Measurements from ENCODE around the gene SMR3A. TPM values are rescaled to one million over a fixed set of nuclear protein-coding genes. Genes with fewer than 3 reads are reported as not detected.

The SMR3A gene
- total RNA-seq, 1 experiment from 2014 or later = not detected

DNA sequence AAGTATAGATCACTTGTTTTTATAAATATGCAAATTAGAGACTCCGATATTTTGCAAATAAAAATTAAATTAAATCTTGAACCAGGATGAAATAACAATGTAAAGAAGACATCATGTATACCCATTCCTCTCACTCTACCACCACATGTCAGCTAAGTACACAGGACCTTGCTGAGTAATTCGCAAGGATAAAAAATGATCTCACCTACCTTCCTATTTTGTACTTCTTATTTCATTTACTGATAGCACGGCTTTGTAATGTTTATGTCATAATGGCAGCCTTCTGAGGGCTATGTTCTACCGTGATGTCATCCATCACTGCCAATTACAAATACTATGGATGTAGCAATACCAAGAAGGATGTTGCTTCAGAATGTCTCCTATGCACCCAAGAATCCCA lies 11.4 kb downstream of the SMR3A start:
- DNase-seq (ENCODE audit: low spot score) = no peak
- no TSS peak for BruUV-seq (replicated peaks)

DNA sequence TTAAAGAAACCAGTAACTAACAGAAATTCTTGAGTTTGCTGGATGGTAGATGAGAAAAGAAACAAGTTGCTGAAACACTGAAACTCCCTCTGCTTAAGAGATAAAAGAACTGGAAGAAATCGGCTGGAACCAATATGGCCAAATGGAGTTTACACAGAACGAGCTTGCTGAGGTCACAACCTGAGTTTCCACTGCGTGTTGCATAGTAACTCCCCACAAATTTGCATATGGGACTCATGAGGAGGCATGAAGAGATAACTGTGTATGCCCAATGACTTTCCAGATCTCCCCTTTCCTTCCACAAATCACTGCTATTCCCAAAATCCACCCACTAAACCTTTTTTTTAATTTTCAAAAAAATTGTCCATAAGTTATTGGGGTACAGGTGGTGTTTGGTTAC lies 12.2 kb downstream of the SMR3A start:
- BruUV-seq (replicated peaks) = no TSS peak
- Histone ChIP-seq H3K4me3 (ENCODE audit: low read depth, low read length, poor library complexity, severe bottlenecking) (no peak overlapping the region), H3K4me1 (ENCODE audit: insufficient read depth, low read length, poor library complexity, severe bottlenecking) (no peaks in the 10 kb centered on the region), H3K36me3 (ENCODE audit: insufficient read depth, low read length, poor library complexity, severe bottlenecking) (no peaks in the 10 kb centered on the region), H3K27me3 (replicated peaks; ENCODE audit: insufficient read depth, low read depth, low read length, poor library complexity) (no peaks in the 10 kb centered on the region), H3K27ac (ENCODE audit: low read depth, low read length, poor library complexity, severe bottlenecking) (no peak overlapping the region), H3K9me3 (ENCODE audit: low read depth, low read length, poor library complexity, severe bottlenecking) (no peaks in the 10 kb centered on the region)
- no peak for DNase-seq (ENCODE audit: low spot score)
- ChIA-PET CTCF (no interaction called here), POLR2A (ENCODE audit: low non-redundant PET) (no interaction called here)
- intact Hi-C loops (cut with micrococcal nuclease; ENCODE audit: unreplicated experiment) = no loop called here
- TF ChIP-seq, protein P1, sequence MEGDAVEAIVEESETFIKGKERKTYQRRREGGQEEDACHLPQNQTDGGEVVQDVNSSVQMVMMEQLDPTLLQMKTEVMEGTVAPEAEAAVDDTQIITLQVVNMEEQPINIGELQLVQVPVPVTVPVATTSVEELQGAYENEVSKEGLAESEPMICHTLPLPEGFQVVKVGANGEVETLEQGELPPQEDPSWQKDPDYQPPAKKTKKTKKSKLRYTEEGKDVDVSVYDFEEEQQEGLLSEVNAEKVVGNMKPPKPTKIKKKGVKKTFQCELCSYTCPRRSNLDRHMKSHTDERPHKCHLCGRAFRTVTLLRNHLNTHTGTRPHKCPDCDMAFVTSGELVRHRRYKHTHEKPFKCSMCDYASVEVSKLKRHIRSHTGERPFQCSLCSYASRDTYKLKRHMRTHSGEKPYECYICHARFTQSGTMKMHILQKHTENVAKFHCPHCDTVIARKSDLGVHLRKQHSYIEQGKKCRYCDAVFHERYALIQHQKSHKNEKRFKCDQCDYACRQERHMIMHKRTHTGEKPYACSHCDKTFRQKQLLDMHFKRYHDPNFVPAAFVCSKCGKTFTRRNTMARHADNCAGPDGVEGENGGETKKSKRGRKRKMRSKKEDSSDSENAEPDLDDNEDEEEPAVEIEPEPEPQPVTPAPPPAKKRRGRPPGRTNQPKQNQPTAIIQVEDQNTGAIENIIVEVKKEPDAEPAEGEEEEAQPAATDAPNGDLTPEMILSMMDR (conservative IDR thresholded peaks at IDR 0.05; ENCODE audit: low read depth, low read length) = no peak
- no peak for TF ChIP-seq EZH2 (IDR thresholded peaks at IDR 0.05; ENCODE audit: borderline replicate concordance, low read depth, low read length, poor library complexity, severe bottlenecking)

More for the DNA sequence above, 11.4 kb downstream of the SMR3A start:
- ChIA-PET CTCF (no interaction called here), POLR2A (ENCODE audit: low non-redundant PET) (no interaction called here)
- no peak overlapping the region for H3K4me3 ChIP-seq (ENCODE audit: low read depth, low read length, poor library complexity, severe bottlenecking)
- no peak for TF ChIP-seq EZH2 (IDR thresholded peaks at IDR 0.05; ENCODE audit: borderline replicate concordance, low read depth, low read length, poor library complexity, severe bottlenecking)
- TF ChIP-seq, protein P1 (conservative IDR thresholded peaks at IDR 0.05; ENCODE audit: low read depth, low read length) = no peak
- intact Hi-C loops (cut with micrococcal nuclease; ENCODE audit: unreplicated experiment) = no loop called here
- no peaks in the 10 kb centered on the region for H3K4me1 ChIP-seq (ENCODE audit: insufficient read depth, low read length, poor library complexity, severe bottlenecking)
- H3K27me3 ChIP-seq (replicated peaks; ENCODE audit: insufficient read depth, low read depth, low read length, poor library complexity) = no peaks in the 10 kb centered on the region
- no peaks in the 10 kb centered on the region for H3K9me3 ChIP-seq (ENCODE audit: low read depth, low read length, poor library complexity, severe bottlenecking)
- H3K36me3 ChIP-seq (ENCODE audit: insufficient read depth, low read length, poor library complexity, severe bottlenecking) = no peaks in the 10 kb centered on the region
- no peak overlapping the region for H3K27ac ChIP-seq (ENCODE audit: low read depth, low read length, poor library complexity, severe bottlenecking)

DNA sequence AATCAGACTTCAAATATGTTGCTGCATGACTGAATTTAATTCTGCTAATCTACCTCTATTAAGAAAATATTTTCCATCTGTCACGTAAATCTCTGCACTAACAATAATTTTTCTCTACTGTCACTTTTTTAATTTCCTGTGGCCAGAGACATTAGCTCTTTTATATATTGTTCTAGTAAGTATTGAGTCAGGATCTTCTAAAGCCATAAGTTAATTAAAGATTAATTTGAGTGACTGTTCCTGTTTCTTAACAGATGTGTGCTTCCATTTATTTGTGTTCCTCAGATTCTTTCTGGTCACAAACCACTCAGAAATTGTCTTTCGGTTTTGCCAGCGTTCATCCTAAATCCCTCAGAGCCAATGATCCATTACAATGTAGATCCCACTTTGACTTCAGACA lies 20.0 kb downstream of the SMR3A start:
- CTCF ChIA-PET = no interaction called here

More for the DNA sequence above, 20.0 kb downstream of the SMR3A start:
- Histone ChIP-seq H3K4me3 (ENCODE audit: low read depth, low read length, poor library complexity, severe bottlenecking) (no peak overlapping the region), H3K9me3 (ENCODE audit: low read depth, low read length, poor library complexity, severe bottlenecking) (no peaks in the 10 kb centered on the region), H3K27ac (ENCODE audit: low read depth, low read length, poor library complexity, severe bottlenecking) (peak overlapping the region; percentile 16), H3K36me3 (ENCODE audit: insufficient read depth, low read length, poor library complexity, severe bottlenecking) (no peaks in the 10 kb centered on the region), H3K4me1 (ENCODE audit: insufficient read depth, low read length, poor library complexity, severe bottlenecking) (peaks cover 24% of the 10 kb centered on the region), H3K27me3 (replicated peaks; ENCODE audit: insufficient read depth, low read depth, low read length, poor library complexity) (no peaks in the 10 kb centered on the region)
- POLR2A ChIA-PET (ENCODE audit: low non-redundant PET) = no interaction called here
- intact Hi-C loops (cut with micrococcal nuclease; ENCODE audit: unreplicated experiment) = no loop called here
- TF ChIP-seq, protein P1 (conservative IDR thresholded peaks at IDR 0.05; ENCODE audit: low read depth, low read length) = no peak
- TF ChIP-seq EZH2 (IDR thresholded peaks at IDR 0.05; ENCODE audit: borderline replicate concordance, low read depth, low read length, poor library complexity, severe bottlenecking) = no peak
- BruUV-seq (replicated peaks) = no TSS peak
- DNase-seq (ENCODE audit: low spot score) = peak; percentile 72
